Activated CD4-positive, alpha-beta T cell treated with anti-CD3 and anti-CD28 coated beads, Interleukin-2, amount 50 U/mL, for 1 hour (primary cell): ENCODE data around the gene PSAP.

Experiments
- DNase-seq: peaks from one replicate; pipeline ENCODE4 v3.0.0-alpha.2; 2020

Gene PSAP

GRCh38 chr10:71780156-71780555 is 70.9 kb downstream of the PSAP start:
- DNase-seq, result no peak

- DNase-seq, result no peak
Observed at GRCh38 chr10:71779641-71780040, 71.4 kb downstream of the PSAP start.

- DNase-seq, result no peak
Observed at GRCh38 chr10:71778071-71778825, 72.8 kb downstream of the PSAP start.

GRCh38 chr10:71777213-71777985 is 73.7 kb downstream of the PSAP start:
- DNase-seq, result no peak

- no peak for DNase-seq
Observed at GRCh38 chr10:71776481-71776925, 74.5 kb downstream of the PSAP start.

GRCh38 chr10:71774916-71775702 is 75.9 kb downstream of the PSAP start:
- no peak for DNase-seq

- peak; percentile 93 for DNase-seq
Observed at GRCh38 chr10:71773221-71773971, 77.7 kb downstream of the PSAP start, which contains the start of gene VSIR. TSS of gene VSIR (minus strand) at chr10:71773520. CDS start at chr10:71773439, 81 bp downstream.

GRCh38 chr10:71772832-71773220 is 78.2 kb downstream of the PSAP start:
- DNase-seq, result no peak

- DNase-seq, result peak; percentile 50
Observed at GRCh38 chr10:71771821-71772617, 79.0 kb downstream of the PSAP start.

GRCh38 chr10:71771204-71771603 is 79.8 kb downstream of the PSAP start:
- DNase-seq, result no peak

GRCh38 chr10:71770789-71771188 is 80.3 kb downstream of the PSAP start:
- no peak for DNase-seq

GRCh38 chr10:71770255-71770654 is 80.8 kb downstream of the PSAP start:
- DNase-seq, result no peak

- no peak for DNase-seq
Observed at GRCh38 chr10:71769279-71769823, 81.7 kb downstream of the PSAP start.

- no peak for DNase-seq
Observed at GRCh38 chr10:71767420-71768035, 83.5 kb downstream of the PSAP start.

- DNase-seq, result no peak
Observed at GRCh38 chr10:71766717-71767419, 84.2 kb downstream of the PSAP start.
